Transverse colon (tissue), 4 donors: ENCODE measurements around the gene CDKN2AIP.
"Not testable (repeated sequence)": the region's sequence is repeated elsewhere in the genome, so short reads cannot be mapped to it uniquely, and the experiment has no call there.

ENCODE experiments used
- CTCF ChIP-seq, 5 experiments: fragments of 200-600 bp in 3 of 5; fragments of 450-650 bp in 2 of 5; sonication (generic) in 3 of 5; IDR thresholded peaks; 1 replicate in 2 of 5; 2 replicates in 3 of 5; pipeline ENCODE4 v1.5.1; 2016 to 2017; ENCODE audit warnings: antibody characterized with exemption in 5 of 5, inconsistent platforms in 3 of 5, mild to moderate bottlenecking in 2 of 5, moderate library complexity in 1 of 5
- EP300 ChIP-seq: sonication (generic); formaldehyde crosslinking; IDR thresholded peaks from one replicate; pipeline ENCODE4 v1.6.1; 2017; ENCODE audit warnings: antibody characterized with exemption, low read depth
- POLR2A ChIP-seq: fragments of 450-650 bp; IDR thresholded peaks from one replicate; pipeline ENCODE4 v1.6.1; 2016; ENCODE audit warnings: antibody characterized with exemption, mild to moderate bottlenecking, moderate library complexity
- POLR2AphosphoS5 ChIP-seq, 3 donors: sonication (generic); formaldehyde crosslinking; IDR thresholded peaks; one replicate each; pipeline ENCODE4 v1.6.1; 2016; ENCODE audit warnings: antibody characterized with exemption in 3 of 3

DNA sequence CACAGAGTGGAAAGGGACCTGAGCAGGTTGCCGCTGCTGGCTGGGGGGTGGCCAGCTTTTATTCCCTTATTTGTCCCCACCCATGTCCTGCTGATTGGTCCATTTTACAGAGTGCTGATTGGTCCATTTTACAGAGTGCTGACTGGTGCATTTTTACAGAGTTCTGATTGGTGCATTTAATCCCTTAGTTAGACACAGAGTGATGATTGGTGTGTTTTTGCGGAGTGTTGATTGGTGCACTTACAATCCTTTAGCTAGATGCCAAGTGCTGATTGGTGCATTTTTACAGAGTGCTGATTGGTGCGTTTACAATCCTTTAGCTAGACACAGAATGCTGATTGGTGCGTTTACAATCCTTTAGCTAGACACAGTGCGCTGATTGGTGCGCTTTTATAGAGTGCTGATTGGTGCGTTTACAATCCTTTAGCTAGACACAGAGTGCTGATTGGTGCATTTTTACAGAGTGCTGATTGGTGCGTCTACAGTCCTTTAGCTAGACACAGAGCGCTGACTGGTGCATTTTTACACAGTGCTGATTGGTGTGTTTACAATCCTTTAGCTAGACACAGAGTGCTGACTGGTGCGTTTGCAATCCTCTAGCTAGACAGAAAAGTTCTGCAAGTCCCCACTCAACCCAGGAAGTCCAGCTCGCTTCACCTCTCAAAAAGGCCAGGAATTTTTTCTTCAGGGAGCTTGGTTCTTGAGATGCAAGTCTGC lies 19.6 kb downstream of the CDKN2AIP start:
- TF ChIP-seq POLR2A; EP300; CTCF (IDR thresholded peaks at IDR 0.05); POLR2AphosphoS5 (IDR thresholded peaks at IDR 0.05): not testable (repeated sequence)
